ENCODE data around the gene INCA1.
"Not testable (repeated sequence)": the region's sequence is repeated elsewhere in the genome, so short reads cannot be mapped to it uniquely, and the experiment has no call there.

The INCA1 gene

DNA sequence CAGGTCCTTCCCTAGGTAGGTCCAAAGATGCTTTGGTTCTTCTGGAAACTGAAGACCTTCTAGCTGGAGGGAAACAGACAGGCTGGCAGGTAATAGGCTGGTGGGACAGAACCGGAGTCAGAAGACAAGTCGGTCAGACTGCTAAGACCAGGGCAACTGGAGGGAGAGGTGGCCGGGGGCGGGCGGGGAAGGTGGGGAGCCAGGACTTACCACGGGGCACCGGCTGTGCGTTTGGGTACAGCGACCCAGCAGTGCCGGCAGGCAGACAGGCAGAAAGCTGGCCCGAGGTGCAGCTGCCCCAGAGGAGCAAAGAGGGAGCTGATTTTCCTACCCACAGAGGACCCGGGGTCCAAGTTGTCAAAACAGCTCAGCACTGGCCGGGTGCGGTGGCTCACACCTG lies 37.3 kb upstream of the INCA1 start:
- H3K4me1 ChIP-seq (ENCODE audit: control extremely low read depth in 1 of 4, control insufficient read depth in 4 of 4, insufficient read depth in 4 of 4, low read length in 3 of 4): peaks cover 0 to 10% (median 7%) of the 10 kb centered on the region in 4 experiments
- H3K36me3 ChIP-seq (ENCODE audit: control insufficient read depth in 4 of 4, insufficient read depth in 4 of 4, low read length in 3 of 4): no peaks in the 10 kb centered on the region
- no peak overlapping the region for H3K27ac ChIP-seq (ENCODE audit: insufficient read depth in 1 of 2, low read depth in 1 of 2, low read length in 2 of 2, poor library complexity in 1 of 2, severe bottlenecking in 2 of 2)
- WGBS (ENCODE audit: insufficient coverage): 88% methylated on average over 9 of the region's 14 CpGs
- DNase-seq: no peak
- ChIA-PET POLR2A (no interaction called here), CTCF (interaction anchor here (1.0 to 1.8 kb wide), 4 partner anchors 13 to 49 kb away, joined by 3 to 5 read pairs (median 4); no protein-coding TSS in a partner anchor)
- H3K9me3 ChIP-seq (ENCODE audit: control extremely low read depth in 1 of 5, control insufficient read depth in 4 of 5, insufficient read depth in 2 of 5, low read depth in 1 of 5, low read length in 4 of 5): no peaks in the 10 kb centered on the region
- peaks cover 0 to 35% (median 10%) of the 10 kb centered on the region in 5 experiments for H3K27me3 ChIP-seq (replicated peaks in 2 of 5; ENCODE audit: control insufficient read depth in 4 of 5, insufficient read depth in 5 of 5, low read length in 4 of 5)
- no peak overlapping the region for H3K4me3 ChIP-seq (ENCODE audit: control insufficient read depth in 1 of 7, extremely low read depth in 1 of 7, insufficient read depth in 4 of 7, low read depth in 2 of 7, low read length in 6 of 7)

GRCh38 chr17:5034063-5034462 lies 36.7 kb upstream of the INCA1 start:
- no peak for DNase-seq
- Histone ChIP-seq H3K36me3 (ENCODE audit: control insufficient read depth in 4 of 4, insufficient read depth in 4 of 4, low read length in 3 of 4) (no peaks in the 10 kb centered on the region), H3K4me1 (ENCODE audit: control extremely low read depth in 1 of 4, control insufficient read depth in 4 of 4, insufficient read depth in 4 of 4, low read length in 3 of 4) (peaks cover 0 to 10% (median 7%) of the 10 kb centered on the region in 4 experiments), H3K4me3 (ENCODE audit: control insufficient read depth in 1 of 7, extremely low read depth in 1 of 7, insufficient read depth in 4 of 7, low read depth in 2 of 7, low read length in 6 of 7) (no peak overlapping the region), H3K27ac (ENCODE audit: insufficient read depth in 1 of 2, low read depth in 1 of 2, low read length in 2 of 2, poor library complexity in 1 of 2, severe bottlenecking in 2 of 2) (no peak overlapping the region), H3K9me3 (ENCODE audit: control extremely low read depth in 1 of 5, control insufficient read depth in 4 of 5, insufficient read depth in 2 of 5, low read depth in 1 of 5, low read length in 4 of 5) (no peaks in the 10 kb centered on the region), H3K27me3 (replicated peaks in 2 of 5; ENCODE audit: control insufficient read depth in 4 of 5, insufficient read depth in 5 of 5, low read length in 4 of 5) (peaks cover 0 to 39% (median 14%) of the 10 kb centered on the region in 5 experiments)
- CTCF ChIA-PET: interaction anchor here (1.0 to 1.3 kb wide), 2 partner anchors 27 to 48 kb away, joined by 4 read pairs; no protein-coding TSS in a partner anchor
- POLR2A ChIA-PET: no interaction called here
- 100% methylated on average over 4 of the region's 5 CpGs for WGBS (ENCODE audit: insufficient coverage)

DNA sequence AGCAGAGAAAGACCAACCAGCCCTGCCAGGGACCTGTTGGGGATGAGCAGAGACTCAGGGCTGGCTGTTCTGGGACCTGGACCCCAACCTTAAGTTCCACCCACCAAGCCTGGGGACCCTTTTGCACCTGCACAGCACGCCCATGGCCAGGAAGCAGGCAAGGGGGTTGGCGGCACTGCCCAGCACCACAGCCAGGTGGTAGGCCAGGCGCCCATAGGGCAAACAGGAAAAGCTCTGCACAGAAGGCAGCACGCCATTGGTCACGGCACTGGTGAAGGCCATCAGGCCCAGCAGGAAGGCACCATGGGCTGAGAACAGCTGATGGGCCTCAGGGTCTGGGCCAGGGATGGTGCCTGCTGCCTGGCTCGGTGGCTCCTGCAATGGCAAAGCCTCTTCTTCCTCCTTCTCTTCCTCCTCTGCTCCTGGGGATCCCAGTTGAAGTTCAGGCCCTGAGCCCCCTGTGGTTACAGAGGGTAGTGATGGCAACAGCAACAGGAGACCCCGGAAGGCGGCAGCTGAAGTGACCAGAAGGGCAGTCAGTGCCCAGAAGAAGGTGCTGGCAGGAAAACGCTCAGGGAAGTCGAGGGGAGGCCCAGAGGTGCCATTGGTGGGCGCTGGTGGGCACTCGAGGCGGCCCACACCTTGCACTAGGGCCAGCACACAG lies 36.2 kb upstream of the INCA1 start:
- Histone ChIP-seq H3K27ac (ENCODE audit: insufficient read depth in 1 of 2, low read depth in 1 of 2, low read length in 2 of 2, poor library complexity in 1 of 2, severe bottlenecking in 2 of 2) (no peak overlapping the region), H3K9me3 (ENCODE audit: control extremely low read depth in 1 of 5, control insufficient read depth in 4 of 5, insufficient read depth in 2 of 5, low read depth in 1 of 5, low read length in 4 of 5) (no peaks in the 10 kb centered on the region), H3K36me3 (ENCODE audit: control insufficient read depth in 4 of 4, insufficient read depth in 4 of 4, low read length in 3 of 4) (no peaks in the 10 kb centered on the region), H3K4me1 (ENCODE audit: control extremely low read depth in 1 of 4, control insufficient read depth in 4 of 4, insufficient read depth in 4 of 4, low read length in 3 of 4) (peaks cover 0 to 10% (median 7%) of the 10 kb centered on the region in 4 experiments), H3K27me3 (replicated peaks in 2 of 5; ENCODE audit: control insufficient read depth in 4 of 5, insufficient read depth in 5 of 5, low read length in 4 of 5) (peaks cover 0 to 39% (median 14%) of the 10 kb centered on the region in 5 experiments), H3K4me3 (ENCODE audit: control insufficient read depth in 1 of 7, extremely low read depth in 1 of 7, insufficient read depth in 4 of 7, low read depth in 2 of 7, low read length in 6 of 7) (no peak overlapping the region)
- CTCF ChIA-PET: no interaction called here
- 98% methylated on average over 13 of the region's 13 CpGs for WGBS (ENCODE audit: insufficient coverage)
- no peak for DNase-seq
- POLR2A ChIA-PET: no interaction called here

- no peak overlapping the region for H3K27ac ChIP-seq (ENCODE audit: insufficient read depth in 1 of 2, low read depth in 1 of 2, low read length in 2 of 2, poor library complexity in 1 of 2, severe bottlenecking in 2 of 2)
- WGBS (ENCODE audit: insufficient coverage): 89% methylated on average over 5 of the region's 6 CpGs
- POLR2A ChIA-PET: no interaction called here
- H3K9me3 ChIP-seq (ENCODE audit: control extremely low read depth in 1 of 5, control insufficient read depth in 4 of 5, insufficient read depth in 2 of 5, low read depth in 1 of 5, low read length in 4 of 5): no peaks in the 10 kb centered on the region
- no peak for DNase-seq
- peaks cover 0 to 10% (median 7%) of the 10 kb centered on the region in 4 experiments for H3K4me1 ChIP-seq (ENCODE audit: control extremely low read depth in 1 of 4, control insufficient read depth in 4 of 4, insufficient read depth in 4 of 4, low read length in 3 of 4)
- no peaks in the 10 kb centered on the region for H3K36me3 ChIP-seq (ENCODE audit: control insufficient read depth in 4 of 4, insufficient read depth in 4 of 4, low read length in 3 of 4)
- H3K27me3 ChIP-seq (replicated peaks in 2 of 5; ENCODE audit: control insufficient read depth in 4 of 5, insufficient read depth in 5 of 5, low read length in 4 of 5): peaks cover 0 to 41% (median 14%) of the 10 kb centered on the region in 5 experiments
- CTCF ChIA-PET: interaction anchor here (1.3 kb wide), 1 partner anchor 43 kb away, joined by 4 read pairs; no protein-coding TSS in a partner anchor
- no peak overlapping the region for H3K4me3 ChIP-seq (ENCODE audit: control insufficient read depth in 1 of 7, extremely low read depth in 1 of 7, insufficient read depth in 4 of 7, low read depth in 2 of 7, low read length in 6 of 7)
These were observed 35.5 kb upstream of the INCA1 start for GRCh38 chr17:5032865-5033264.

GRCh38 chr17:5031365-5032082 lies 34.2 kb upstream of the INCA1 start:
- ChIA-PET POLR2A (interaction anchor here (0.6 kb wide), 1 partner anchor 454 kb away, joined by 3 read pairs; no protein-coding TSS in a partner anchor), CTCF (interaction anchor here (0.7 to 1.4 kb wide), 6 partner anchors 15 to 64 kb away, joined by 3 to 8 read pairs (median 4); partner anchors contain the start of gene SPAG7)
- 5% methylated on average over 20 of the region's 48 CpGs for WGBS (ENCODE audit: insufficient coverage)
- Histone ChIP-seq H3K27me3 (replicated peaks in 2 of 5; ENCODE audit: control insufficient read depth in 4 of 5, insufficient read depth in 5 of 5, low read length in 4 of 5) (peaks cover 0 to 34% (median 14%) of the 10 kb centered on the region in 5 experiments), H3K4me1 (ENCODE audit: control extremely low read depth in 1 of 4, control insufficient read depth in 4 of 4, insufficient read depth in 4 of 4, low read length in 3 of 4) (peaks cover 0 to 10% (median 7%) of the 10 kb centered on the region in 4 experiments), H3K4me3 (ENCODE audit: control insufficient read depth in 1 of 7, extremely low read depth in 1 of 7, insufficient read depth in 4 of 7, low read depth in 2 of 7, low read length in 6 of 7) (peak overlapping the region in 6 of 7 experiments; percentile 35 to 70 (median 46)), H3K9me3 (ENCODE audit: control extremely low read depth in 1 of 5, control insufficient read depth in 4 of 5, insufficient read depth in 2 of 5, low read depth in 1 of 5, low read length in 4 of 5) (no peaks in the 10 kb centered on the region), H3K36me3 (ENCODE audit: control insufficient read depth in 4 of 4, insufficient read depth in 4 of 4, low read length in 3 of 4) (no peaks in the 10 kb centered on the region), H3K27ac (ENCODE audit: insufficient read depth in 1 of 2, low read depth in 1 of 2, low read length in 2 of 2, poor library complexity in 1 of 2, severe bottlenecking in 2 of 2) (no peak overlapping the region)
- DNase-seq: peak; percentile 82 to 92 (median 91)

GRCh38 chr17:5030168-5030567 lies 32.8 kb upstream of the INCA1 start:
- DNase-seq; H3K27ac ChIP-seq (ENCODE audit: insufficient read depth in 1 of 2, low read depth in 1 of 2, low read length in 2 of 2, poor library complexity in 1 of 2, severe bottlenecking in 2 of 2); H3K4me3 ChIP-seq (ENCODE audit: control insufficient read depth in 1 of 7, extremely low read depth in 1 of 7, insufficient read depth in 4 of 7, low read depth in 2 of 7, low read length in 6 of 7); H3K4me1 ChIP-seq (ENCODE audit: control extremely low read depth in 1 of 4, control insufficient read depth in 4 of 4, insufficient read depth in 4 of 4, low read length in 3 of 4); POLR2A ChIA-PET; H3K36me3 ChIP-seq (ENCODE audit: control insufficient read depth in 4 of 4, insufficient read depth in 4 of 4, low read length in 3 of 4); H3K9me3 ChIP-seq (ENCODE audit: control extremely low read depth in 1 of 5, control insufficient read depth in 4 of 5, insufficient read depth in 2 of 5, low read depth in 1 of 5, low read length in 4 of 5): not testable (repeated sequence)
- peaks cover 0 to 33% (median 10%) of the 10 kb centered on the region in 5 experiments for H3K27me3 ChIP-seq (replicated peaks in 2 of 5; ENCODE audit: control insufficient read depth in 4 of 5, insufficient read depth in 5 of 5, low read length in 4 of 5)
- 100% methylated on average over 1 of the region's 2 CpGs for WGBS (ENCODE audit: insufficient coverage)
- CTCF ChIA-PET: interaction anchor here (0.7 to 1.7 kb wide), 4 partner anchors 16 to 128 kb away, joined by 3 to 8 read pairs (median 4); partner anchors contain the start of genes CHRNE and SPAG7

Measured in common myeloid progenitor, CD34-positive (primary cell).